GM18868 (cell line): ENCODE measurements around the gene TBX1.
"Not testable (repeated sequence)": the region's sequence is repeated elsewhere in the genome, so short reads cannot be mapped to it uniquely, and the experiment has no call there.

Source experiments
- ATAC-seq: cut with Tn5 transposase; IDR thresholded peaks from one replicate; pipeline ENCODE4 v1.9.1; 2021; ENCODE audit warnings: mild to moderate bottlenecking, moderate library complexity; ENCODE audit not compliant: unreplicated experiment

The TBX1 gene

DNA sequence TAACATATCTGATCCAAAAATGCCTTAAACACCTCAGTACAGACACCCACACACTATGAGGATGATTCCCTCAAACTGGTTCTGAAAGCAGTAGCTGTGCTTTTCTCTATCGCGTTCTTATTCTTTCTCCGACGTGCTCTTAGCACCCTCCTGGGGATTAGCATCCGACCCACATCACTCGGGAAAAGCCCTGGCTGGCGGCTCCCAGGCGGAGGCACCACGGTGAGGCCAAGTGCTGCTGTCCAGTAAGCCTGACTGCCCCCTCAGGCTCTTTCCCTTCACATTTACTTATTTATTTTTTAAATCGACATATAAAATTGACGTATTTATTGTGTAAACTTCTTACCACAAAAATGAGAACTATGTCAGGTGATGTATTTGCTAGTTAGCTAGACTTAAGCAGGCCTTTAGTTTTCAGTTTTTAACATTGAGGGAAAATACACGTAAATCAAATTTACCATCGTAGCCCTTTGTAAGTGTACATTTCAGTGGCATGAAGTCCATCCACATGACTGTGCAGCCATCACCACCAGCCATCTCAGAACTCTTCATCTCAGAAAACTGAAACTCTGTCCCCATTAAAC, 19.2 kb downstream of the TBX1 start:
- ATAC-seq = no peak

GRCh38 chr22:19782533-19782932, 22.0 kb downstream of the TBX1 start:
- no peak for ATAC-seq

DNA sequence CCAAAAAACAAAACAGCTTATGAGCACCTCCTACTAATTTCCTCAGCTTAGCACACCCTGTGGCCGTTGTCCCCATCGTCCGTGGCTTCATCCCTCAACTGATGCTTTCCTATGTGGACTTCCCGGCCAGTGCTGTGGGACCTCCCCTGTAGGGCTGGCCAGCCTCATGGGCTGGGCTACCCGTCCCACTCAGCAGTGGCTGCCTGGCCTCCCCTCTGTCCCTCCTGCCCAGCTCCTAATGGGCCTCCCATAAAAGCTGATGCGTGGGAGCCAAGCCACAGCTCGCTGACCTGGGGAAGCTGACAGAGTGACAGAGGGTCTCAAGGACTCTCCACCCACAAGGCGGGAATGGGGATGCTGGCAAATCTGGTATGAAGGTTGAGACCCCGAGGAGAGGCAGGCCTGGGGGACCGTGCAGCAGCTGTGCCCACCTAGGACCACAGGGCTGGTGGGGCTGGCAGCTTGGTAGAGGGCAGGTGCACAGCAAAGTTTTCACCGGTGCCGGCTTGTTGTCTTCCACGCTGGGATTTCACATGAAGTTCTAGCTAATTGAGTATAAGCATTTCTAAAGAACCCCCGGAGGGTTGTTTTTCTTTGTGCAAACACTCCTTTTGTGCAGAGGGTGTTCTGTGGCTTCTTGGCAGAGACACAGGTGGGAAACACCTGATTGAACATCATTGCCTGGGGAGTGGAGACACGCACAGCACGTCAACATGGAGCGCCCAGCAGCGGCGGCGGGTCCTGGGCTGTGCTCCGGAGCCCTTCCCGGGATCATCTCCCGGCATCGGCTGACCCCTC, 23.2 kb downstream of the TBX1 start:
- ATAC-seq = no peak

DNA sequence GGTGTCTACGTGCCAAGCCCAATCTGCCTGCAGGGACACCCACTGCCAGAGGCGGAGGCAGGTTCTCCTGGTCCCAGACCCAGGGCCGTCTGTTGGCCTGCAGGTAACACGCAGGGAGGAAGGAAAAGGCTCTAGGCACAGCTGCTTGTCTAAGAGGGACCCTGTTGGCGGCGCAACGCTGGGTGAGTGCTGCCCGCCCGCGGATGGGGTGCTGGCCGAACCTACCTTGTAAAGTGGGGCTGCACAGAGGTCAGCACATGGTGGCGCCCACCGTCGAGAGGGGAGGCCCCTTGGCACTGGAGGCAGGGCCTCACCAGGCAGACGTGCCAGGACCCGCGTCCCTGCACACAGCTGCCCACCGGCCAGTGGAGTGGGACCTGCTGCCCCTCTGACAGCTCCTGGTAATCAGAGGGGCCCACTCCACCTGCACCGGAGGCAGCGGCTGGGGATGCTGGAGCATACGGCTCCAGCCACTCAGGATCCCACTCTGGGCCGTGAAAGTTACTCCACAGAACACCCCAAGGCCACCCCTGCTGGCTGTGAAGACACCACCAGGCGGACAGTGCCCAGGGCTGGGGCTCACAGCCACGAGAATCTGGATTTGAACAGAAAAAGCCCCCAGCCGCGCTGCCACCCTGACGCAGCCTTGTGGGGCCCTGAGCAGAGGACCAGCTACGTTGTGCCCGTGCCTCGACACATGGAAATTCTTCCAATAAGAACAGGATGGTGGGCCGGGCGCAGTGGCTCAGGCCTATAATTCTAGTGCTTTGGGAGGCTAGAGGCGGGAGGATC, 24.0 kb downstream of the TBX1 start:
- no peak for ATAC-seq

DNA sequence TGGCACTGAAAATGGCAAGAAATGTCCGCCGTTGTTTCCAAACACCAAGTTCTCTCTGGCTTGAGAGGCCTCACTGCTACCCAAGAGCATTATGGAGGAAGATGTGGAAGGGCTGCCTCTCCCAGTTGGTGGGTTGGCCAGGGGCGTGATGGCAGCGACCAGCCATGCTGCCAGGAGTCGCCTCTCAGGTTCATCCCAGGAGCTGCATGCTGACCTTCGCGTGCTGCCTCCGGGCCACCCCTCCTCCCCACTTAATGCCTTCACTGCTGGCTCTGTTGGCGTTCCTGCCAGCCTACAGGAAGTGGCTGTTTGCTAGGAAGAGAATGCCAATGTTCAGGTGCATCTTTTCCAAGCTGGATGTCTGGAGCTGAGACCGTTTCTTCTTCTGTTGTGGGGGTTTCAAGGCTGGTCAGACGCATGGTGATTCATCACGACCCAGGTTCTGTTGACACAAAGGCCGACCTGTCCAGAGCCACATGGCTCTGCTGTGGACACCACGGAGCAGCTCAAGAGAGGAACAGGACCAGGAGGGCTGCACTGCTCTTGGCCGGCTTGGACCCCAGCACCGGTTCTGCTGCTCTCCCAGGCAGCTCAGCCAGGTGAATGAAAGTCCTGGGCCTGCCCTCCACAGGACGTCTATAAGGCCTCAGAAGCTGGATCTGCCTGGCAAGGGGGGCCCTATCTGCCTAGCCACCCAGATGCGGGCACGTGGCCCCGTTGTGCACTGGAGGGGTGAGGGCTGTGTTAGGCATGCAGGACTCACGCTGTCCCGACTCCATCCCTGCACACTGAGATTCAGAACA, 25.1 kb downstream of the TBX1 start:
- ATAC-seq = no peak

DNA sequence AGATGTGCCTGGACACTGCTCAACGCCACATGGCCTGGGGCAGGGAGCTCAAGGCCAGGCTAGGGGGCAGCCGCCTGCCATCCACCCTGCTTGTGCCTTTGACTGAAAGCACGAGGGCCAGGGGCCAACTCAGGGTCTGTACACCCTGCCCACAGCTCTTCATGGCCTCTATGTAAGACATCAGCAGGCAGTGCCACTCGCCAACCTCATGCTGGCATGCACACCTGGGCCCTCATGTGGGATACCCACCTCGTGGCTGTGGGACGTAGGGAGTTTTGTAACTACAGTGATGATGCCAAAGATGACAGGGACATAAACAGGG, 25.6 kb downstream of the TBX1 start:
- ATAC-seq = no peak

DNA sequence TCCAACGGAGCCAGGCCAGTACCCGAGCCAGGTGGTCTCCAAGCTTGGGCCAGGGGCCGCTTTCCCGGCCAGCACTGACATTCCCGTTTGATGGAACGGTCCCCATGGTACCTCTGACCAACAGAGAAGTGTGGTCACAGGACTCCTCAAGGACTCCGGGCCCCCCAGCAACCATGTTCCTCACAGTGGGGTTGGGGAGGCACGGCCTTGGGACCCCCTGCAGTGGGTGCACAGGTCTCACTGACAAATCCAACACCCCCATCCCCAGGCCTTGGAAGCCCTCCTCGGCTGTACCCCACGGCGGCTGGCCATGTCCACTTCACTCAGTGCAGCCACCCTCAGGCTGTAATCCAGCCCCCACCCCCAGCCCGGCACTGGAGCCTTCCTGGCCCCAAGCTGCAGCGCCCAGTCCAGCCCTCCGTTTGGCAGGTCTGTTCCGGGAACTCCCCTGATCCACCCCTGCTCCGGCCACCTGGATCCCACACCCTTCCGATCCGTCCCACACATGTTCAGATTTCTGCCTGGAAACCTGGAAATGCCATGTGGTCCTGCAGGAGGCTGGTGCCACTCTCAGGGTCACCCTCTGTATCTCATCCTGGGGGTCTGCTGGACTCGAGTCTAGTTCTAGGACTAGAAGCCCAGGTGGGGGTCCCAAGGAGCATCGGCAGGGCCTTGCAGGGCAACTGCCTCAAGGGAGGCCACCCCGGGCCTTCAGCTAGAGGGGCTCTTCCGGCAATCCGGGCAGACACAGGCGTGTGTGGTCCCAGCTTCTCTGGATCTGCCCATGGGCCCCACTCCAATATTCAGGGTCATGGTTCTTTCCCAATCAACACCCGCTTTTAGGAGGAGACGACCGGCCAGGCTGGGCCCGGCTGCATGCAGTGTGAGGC, 26.6 kb downstream of the TBX1 start:
- ATAC-seq = no peak

DNA sequence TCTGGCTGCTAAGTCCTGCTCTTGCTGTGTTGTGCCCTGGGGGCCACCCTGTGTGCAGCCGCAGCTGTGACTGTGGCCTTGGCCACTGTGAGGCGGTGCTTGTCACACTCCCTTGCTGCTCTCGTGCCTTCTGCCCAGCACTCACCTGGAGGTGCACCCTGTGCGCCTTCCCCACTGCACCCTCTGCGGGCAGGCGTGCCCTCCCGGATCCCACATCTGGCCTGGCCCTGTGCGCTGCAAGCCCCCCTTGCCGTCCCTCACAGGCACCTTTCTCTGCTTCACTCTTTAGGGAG, 27.2 kb downstream of the TBX1 start:
- no peak for ATAC-seq

GRCh38 chr22:19788661-19789225, 28.2 kb downstream of the TBX1 start:
- ATAC-seq = no peak

- ATAC-seq = no peak
Observed at GRCh38 chr22:19789406-19789805, 28.8 kb downstream of the TBX1 start.

- no peak for ATAC-seq
Observed at GRCh38 chr22:19789828-19790227, 29.2 kb downstream of the TBX1 start.

- no peak for ATAC-seq
Observed at GRCh38 chr22:19791243-19791642, 30.7 kb downstream of the TBX1 start.

GRCh38 chr22:19791894-19792293, 31.3 kb downstream of the TBX1 start:
- no peak for ATAC-seq

DNA sequence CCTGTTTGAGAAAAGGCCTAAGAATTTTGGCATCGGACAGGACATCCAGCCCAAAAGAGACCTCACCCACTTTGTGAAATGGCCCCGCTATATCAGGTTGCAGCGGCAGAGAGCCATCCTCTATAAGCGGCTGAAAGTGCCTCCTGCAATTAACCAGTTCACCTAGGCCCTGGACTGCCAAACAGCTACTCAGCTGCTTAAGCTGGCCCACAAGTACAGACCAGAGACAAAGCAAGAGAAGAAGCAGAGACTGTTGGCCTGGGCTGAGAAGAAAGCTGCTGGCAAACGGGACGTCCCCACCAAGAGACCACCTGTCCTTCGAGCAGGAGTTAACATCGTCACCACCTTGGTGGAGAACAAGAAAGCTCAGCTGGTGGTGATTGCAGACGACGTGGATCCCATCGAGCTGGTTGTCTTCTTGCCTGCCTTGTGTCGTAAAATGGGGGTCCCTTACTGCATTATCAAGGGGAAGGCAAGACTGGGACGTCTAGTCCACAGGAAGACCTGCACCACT, 31.9 kb downstream of the TBX1 start:
- ATAC-seq = not testable (repeated sequence)

- ATAC-seq = no peak
Observed at GRCh38 chr22:19793161-19793560, 32.6 kb downstream of the TBX1 start.

DNA sequence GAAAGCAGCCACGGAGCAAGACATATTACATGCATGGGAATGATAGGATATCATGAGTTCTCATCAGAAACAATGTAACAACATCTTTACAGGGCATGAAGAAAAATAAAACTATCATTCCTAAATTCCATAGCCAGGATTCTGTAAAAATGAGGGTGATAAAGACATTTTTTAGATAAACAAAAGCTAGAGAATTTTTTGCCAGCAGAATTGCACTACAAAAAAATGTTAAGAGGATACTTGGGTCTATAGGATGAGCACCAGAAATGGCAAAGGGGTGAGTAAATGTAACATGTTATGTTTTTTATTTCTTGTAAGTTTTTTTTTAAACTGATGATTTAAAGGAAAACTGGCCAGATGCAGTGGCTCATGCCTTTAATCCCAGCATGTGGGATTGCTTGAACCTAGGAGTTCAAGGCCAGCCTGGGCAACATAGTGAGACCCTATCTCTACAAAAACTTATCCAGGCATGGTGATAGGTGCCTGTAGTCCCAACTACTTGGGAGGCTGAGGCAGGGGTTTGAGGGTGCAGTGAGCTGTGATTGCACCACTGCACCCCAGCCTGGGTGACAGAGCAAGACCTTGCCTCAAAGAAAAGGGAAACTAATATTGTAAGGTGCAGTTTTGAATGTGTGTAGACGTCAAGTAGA, 33.2 kb downstream of the TBX1 start:
- no peak for ATAC-seq

DNA sequence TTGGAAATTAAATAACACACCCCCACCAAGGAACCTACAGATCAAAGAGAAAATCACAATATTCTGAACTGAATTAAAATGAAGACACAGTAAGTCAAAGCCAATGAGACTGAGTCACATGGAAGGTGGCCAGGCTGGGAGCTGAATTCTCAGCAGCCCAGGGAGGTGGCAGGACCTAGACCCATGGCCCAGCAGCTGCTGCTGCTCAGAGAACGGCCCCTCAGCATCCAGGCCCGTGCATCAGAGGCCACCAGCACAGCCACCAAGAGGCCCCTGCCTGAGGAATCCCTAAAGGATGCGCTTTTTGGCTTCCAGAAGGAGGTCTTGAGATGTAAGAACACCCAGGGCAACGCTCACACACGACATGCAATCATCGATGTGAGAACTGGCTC, 35.0 kb downstream of the TBX1 start:
- ATAC-seq = no peak

DNA sequence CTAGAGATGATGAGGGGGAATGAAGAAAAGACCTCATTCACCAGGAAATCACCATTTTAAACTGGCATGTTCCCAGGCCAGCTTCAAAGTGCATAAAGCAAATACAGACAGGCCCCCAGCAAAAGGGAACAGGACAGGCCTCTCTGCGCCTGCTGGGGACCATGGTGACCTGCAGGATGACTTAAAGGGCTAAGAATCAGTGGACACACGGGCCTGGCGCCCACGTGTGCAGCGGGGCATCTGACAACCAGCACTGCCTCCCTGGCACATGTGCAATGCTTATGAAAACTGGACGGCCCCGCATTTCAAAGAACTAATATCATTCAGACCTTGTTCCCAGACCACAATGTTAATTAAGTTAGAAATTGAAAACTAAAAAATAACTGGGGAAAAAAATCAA, 35.6 kb downstream of the TBX1 start:
- ATAC-seq = no peak
